Measurements from ENCODE around the gene NINJ2. TPM values are rescaled to one million over a fixed set of nuclear protein-coding genes. Genes with fewer than 3 reads are reported as not detected.

NINJ2 gene
- polyA plus RNA-seq, 1 of the 3 experiments (the other 2 are of a cell fraction) = 0.07 TPM

- TF ChIP-seq TAF1 (IDR thresholded peaks at IDR 0.05; ENCODE audit: borderline replicate concordance, low read depth, low read length) (no peak), EZH2phosphoT487 (IDR thresholded peaks at IDR 0.05; ENCODE audit: borderline replicate concordance, low read depth) (no peak), IRF3 (IDR thresholded peaks at IDR 0.05; ENCODE audit: low read depth, low read length) (no peak), ELF1 (IDR thresholded peaks at IDR 0.05) (no peak), RFX5 (IDR thresholded peaks at IDR 0.05; ENCODE audit: low read length) (no peak), MXI1 (IDR thresholded peaks at IDR 0.05; ENCODE audit: low read depth, low read length) (no peak), GATA2 (CRISPR knock-in tag; IDR thresholded peaks at IDR 0.05) (no peak)
- Histone ChIP-seq H3K27me3 (ENCODE audit: insufficient read depth) (no peaks in the 10 kb centered on the region; the same call in 1 of the 2 replicates), H2AFZ (ENCODE audit: low read depth) (no peak overlapping the region), H3K9me2 (no peaks in the 10 kb centered on the region), H3K79me2 (ENCODE audit: insufficient read depth) (no peaks in the 10 kb centered on the region), H3K4me1 (ENCODE audit: control insufficient read depth in 1 of 2, insufficient read depth in 2 of 2, low read depth in 1 of 2, low read length in 1 of 2) (peaks cover 0 to 23% of the 10 kb centered on the region in 2 experiments; a peak in 1 of 4 replicates), H3K9ac (no peak overlapping the region), H4K20me1 (ENCODE audit: insufficient read depth) (no peaks in the 10 kb centered on the region), H3K9me3 (no peaks in the 10 kb centered on the region), H3K36me3 (replicated peaks in 1 of 2; ENCODE audit: control insufficient read depth in 1 of 2, insufficient read depth in 2 of 2, low read length in 1 of 2) (no peaks in the 10 kb centered on the region), H3F3A (replicated peaks; ENCODE audit: insufficient read depth) (no peaks in the 10 kb centered on the region), H3K4me2 (no peak overlapping the region), H3K4me3 (ENCODE audit: low read depth in 2 of 2, low read length in 1 of 2) (no peak overlapping the region), H3K27ac (ENCODE audit: low read depth in 2 of 2, low read length in 1 of 2) (no peak overlapping the region)
- CTCF ChIA-PET = interaction anchor here (0.6 to 17.8 kb wide), 2 partner anchors 95 to 154 kb away, joined by 4 to 560 read pairs; partner anchors contain the start of gene B4GALNT3
- 72% methylated on average over 9 of the region's 9 CpGs for WGBS (ENCODE audit: low lambda C conversion rate)
- POLR2A ChIA-PET = no interaction called here
- no peak for DNase-seq
Measured at GRCh38 chr12:544941-545635, 118.2 kb downstream of the NINJ2 start.

GRCh38 chr12:544142-544541, 119.1 kb downstream of the NINJ2 start:
- CTCF ChIA-PET = interaction anchor here (17.8 kb wide), 1 partner anchor 94 kb away, joined by 560 read pairs; the partner anchor contains the start of gene B4GALNT3
- Histone ChIP-seq H3K4me1 (ENCODE audit: control insufficient read depth in 1 of 2, insufficient read depth in 2 of 2, low read depth in 1 of 2, low read length in 1 of 2) (peaks cover 0 to 23% of the 10 kb centered on the region in 2 experiments; a peak in 1 of 4 replicates), H3K36me3 (replicated peaks in 1 of 2; ENCODE audit: control insufficient read depth in 1 of 2, insufficient read depth in 2 of 2, low read length in 1 of 2) (no peaks in the 10 kb centered on the region), H2AFZ (ENCODE audit: low read depth) (no peak overlapping the region), H3K27me3 (ENCODE audit: insufficient read depth) (no peaks in the 10 kb centered on the region; the same call in 1 of the 2 replicates), H3K79me2 (ENCODE audit: insufficient read depth) (no peaks in the 10 kb centered on the region), H3K4me2 (no peak overlapping the region), H4K20me1 (ENCODE audit: insufficient read depth) (no peaks in the 10 kb centered on the region), H3K9ac (no peak overlapping the region), H3F3A (replicated peaks; ENCODE audit: insufficient read depth) (no peaks in the 10 kb centered on the region), H3K9me3 (no peaks in the 10 kb centered on the region), H3K9me2 (no peaks in the 10 kb centered on the region), H3K4me3 (ENCODE audit: low read depth in 2 of 2, low read length in 1 of 2) (no peak overlapping the region), H3K27ac (ENCODE audit: low read depth in 2 of 2, low read length in 1 of 2) (no peak overlapping the region)
- no peak for TF ChIP-seq POLR2AphosphoS5 (IDR thresholded peaks at IDR 0.05; ENCODE audit: low read depth, low read length)
- TF ChIP-seq SMC3 (IDR thresholded peaks at IDR 0.05; ENCODE audit: low read depth, low read length) = no peak
- TF ChIP-seq CTCF (IDR thresholded peaks at IDR 0.05) = no peak
- TF ChIP-seq RXRA (IDR thresholded peaks at IDR 0.05; ENCODE audit: borderline replicate concordance, low read depth) = no peak
- TF ChIP-seq ELF1 (IDR thresholded peaks at IDR 0.05) = no peak
- TF ChIP-seq RAD21 (IDR thresholded peaks at IDR 0.05; ENCODE audit: low read length) = no peak
- no peak for TF ChIP-seq ZBTB33 (IDR thresholded peaks at IDR 0.05; ENCODE audit: borderline replicate concordance, low read depth)
- TF ChIP-seq YY1 (IDR thresholded peaks at IDR 0.05; ENCODE audit: low read depth) = no peak
- TF ChIP-seq EZH2phosphoT487 (IDR thresholded peaks at IDR 0.05; ENCODE audit: borderline replicate concordance, low read depth) = no peak
- TF ChIP-seq MAX (IDR thresholded peaks at IDR 0.05; ENCODE audit: low read depth) = no peak
- no peak for TF ChIP-seq FOXJ3 (CRISPR knock-in tag; IDR thresholded peaks at IDR 0.05)
- no peak for TF ChIP-seq TAF1 (IDR thresholded peaks at IDR 0.05; ENCODE audit: borderline replicate concordance, low read depth, low read length)
- no peak for TF ChIP-seq TEAD4 (IDR thresholded peaks at IDR 0.05; ENCODE audit: borderline replicate concordance, insufficient read depth)
- no CpG with 5 or more reads among the region's 8 CpGs for WGBS (ENCODE audit: low lambda C conversion rate)
- DNase-seq = no peak
- POLR2A ChIA-PET = no interaction called here
